ENCODE measurements around the gene ARID5B. TPM values are rescaled to one million over a fixed set of nuclear protein-coding genes. Genes with fewer than 3 reads are reported as not detected.

Gene ARID5B
- total RNA-seq, 1 experiment from 2014 or later = 2.3 TPM

- CTCF ChIA-PET = no interaction called here
- POLR2A ChIA-PET = no interaction called here
- H3K4me3 Mint-ChIP-seq = no peak overlapping the region
- no peak overlapping the region for H3K27ac Mint-ChIP-seq
- H3K27me3 Mint-ChIP-seq (ENCODE audit: low read depth) = no peaks in the 10 kb centered on the region
- no peaks in the 10 kb centered on the region for H3K36me3 Mint-ChIP-seq
- DNase-seq (ENCODE audit: low spot score) (no peak), ATAC-seq (no peak)
- no peaks in the 10 kb centered on the region; the same call in 1 of the 2 replicates for H3K4me1 Mint-ChIP-seq
- TF ChIP-seq TEAD4 (CRISPR knock-in tag; IDR thresholded peaks at IDR 0.05) = no peak
- TF ChIP-seq GTF2I (CRISPR knock-in tag; conservative IDR thresholded peaks at IDR 0.05) = no peak
- TF ChIP-seq, protein P1, sequence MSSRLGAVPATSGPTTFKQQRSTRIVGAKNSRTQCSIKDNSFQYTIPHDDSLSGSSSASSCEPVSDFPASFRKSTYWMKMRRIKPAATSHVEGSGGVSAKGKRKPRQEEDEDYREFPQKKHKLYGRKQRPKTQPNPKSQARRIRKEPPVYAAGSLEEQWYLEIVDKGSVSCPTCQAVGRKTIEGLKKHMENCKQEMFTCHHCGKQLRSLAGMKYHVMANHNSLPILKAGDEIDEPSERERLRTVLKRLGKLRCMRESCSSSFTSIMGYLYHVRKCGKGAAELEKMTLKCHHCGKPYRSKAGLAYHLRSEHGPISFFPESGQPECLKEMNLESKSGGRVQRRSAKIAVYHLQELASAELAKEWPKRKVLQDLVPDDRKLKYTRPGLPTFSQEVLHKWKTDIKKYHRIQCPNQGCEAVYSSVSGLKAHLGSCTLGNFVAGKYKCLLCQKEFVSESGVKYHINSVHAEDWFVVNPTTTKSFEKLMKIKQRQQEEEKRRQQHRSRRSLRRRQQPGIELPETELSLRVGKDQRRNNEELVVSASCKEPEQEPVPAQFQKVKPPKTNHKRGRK (CRISPR knock-in tag; IDR thresholded peaks at IDR 0.05; ENCODE audit: borderline replicate concordance) = no peak
- TF ChIP-seq, protein P2, sequence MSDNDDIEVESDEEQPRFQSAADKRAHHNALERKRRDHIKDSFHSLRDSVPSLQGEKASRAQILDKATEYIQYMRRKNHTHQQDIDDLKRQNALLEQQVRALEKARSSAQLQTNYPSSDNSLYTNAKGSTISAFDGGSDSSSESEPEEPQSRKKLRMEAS (CRISPR knock-in tag; IDR thresholded peaks at IDR 0.05) = no peak
- no peak for TF ChIP-seq SP1 (CRISPR knock-in tag; conservative IDR thresholded peaks at IDR 0.05)
- TF ChIP-seq ZNF671 (CRISPR knock-in tag; IDR thresholded peaks at IDR 0.05) = no peak
- no peak for TF ChIP-seq ZNF121 (CRISPR knock-in tag; IDR thresholded peaks at IDR 0.05)
- no peak for TF ChIP-seq JAZF1 (CRISPR knock-in tag; IDR thresholded peaks at IDR 0.05)
- H3K9me3 Mint-ChIP-seq = no peaks in the 10 kb centered on the region
Measured at GRCh38 chr10:62108759-62109586, 207.5 kb downstream of the ARID5B start.

GRCh38 chr10:62109587-62110293 lies 208.2 kb downstream of the ARID5B start:
- Mint-ChIP-seq H3K4me1 (no peaks in the 10 kb centered on the region; the same call in 1 of the 2 replicates), H3K27me3 (ENCODE audit: low read depth) (no peaks in the 10 kb centered on the region), H3K36me3 (no peaks in the 10 kb centered on the region), H3K4me3 (no peak overlapping the region), H3K9me3 (no peaks in the 10 kb centered on the region), H3K27ac (no peak overlapping the region)
- DNase-seq (ENCODE audit: low spot score) (no peak), ATAC-seq (no peak)
- ChIA-PET POLR2A (no interaction called here), CTCF (no interaction called here)
- TF ChIP-seq AR (CRISPR knock-in tag; IDR thresholded peaks at IDR 0.05) = no peak
- no peak for TF ChIP-seq USF2 (CRISPR knock-in tag; IDR thresholded peaks at IDR 0.05)
- TF ChIP-seq NFATC4 (CRISPR knock-in tag; IDR thresholded peaks at IDR 0.05) = no peak
- no peak for TF ChIP-seq CBFB (CRISPR knock-in tag; IDR thresholded peaks at IDR 0.05; ENCODE audit: low read depth)
- TF ChIP-seq, protein P3, sequence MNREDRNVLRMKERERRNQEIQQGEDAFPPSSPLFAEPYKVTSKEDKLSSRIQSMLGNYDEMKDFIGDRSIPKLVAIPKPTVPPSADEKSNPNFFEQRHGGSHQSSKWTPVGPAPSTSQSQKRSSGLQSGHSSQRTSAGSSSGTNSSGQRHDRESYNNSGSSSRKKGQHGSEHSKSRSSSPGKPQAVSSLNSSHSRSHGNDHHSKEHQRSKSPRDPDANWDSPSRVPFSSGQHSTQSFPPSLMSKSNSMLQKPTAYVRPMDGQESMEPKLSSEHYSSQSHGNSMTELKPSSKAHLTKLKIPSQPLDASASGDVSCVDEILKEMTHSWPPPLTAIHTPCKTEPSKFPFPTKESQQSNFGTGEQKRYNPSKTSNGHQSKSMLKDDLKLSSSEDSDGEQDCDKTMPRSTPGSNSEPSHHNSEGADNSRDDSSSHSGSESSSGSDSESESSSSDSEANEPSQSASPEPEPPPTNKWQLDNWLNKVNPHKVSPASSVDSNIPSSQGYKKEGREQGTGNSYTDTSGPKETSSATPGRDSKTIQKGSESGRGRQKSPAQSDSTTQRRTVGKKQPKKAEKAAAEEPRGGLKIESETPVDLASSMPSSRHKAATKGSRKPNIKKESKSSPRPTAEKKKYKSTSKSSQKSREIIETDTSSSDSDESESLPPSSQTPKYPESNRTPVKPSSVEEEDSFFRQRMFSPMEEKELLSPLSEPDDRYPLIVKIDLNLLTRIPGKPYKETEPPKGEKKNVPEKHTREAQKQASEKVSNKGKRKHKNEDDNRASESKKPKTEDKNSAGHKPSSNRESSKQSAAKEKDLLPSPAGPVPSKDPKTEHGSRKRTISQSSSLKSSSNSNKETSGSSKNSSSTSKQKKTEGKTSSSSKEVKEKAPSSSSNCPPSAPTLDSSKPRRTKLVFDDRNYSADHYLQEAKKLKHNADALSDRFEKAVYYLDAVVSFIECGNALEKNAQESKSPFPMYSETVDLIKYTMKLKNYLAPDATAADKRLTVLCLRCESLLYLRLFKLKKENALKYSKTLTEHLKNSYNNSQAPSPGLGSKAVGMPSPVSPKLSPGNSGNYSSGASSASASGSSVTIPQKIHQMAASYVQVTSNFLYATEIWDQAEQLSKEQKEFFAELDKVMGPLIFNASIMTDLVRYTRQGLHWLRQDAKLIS (CRISPR knock-in tag; IDR thresholded peaks at IDR 0.05; ENCODE audit: borderline replicate concordance) = no peak
- no peak for TF ChIP-seq ZNF219 (CRISPR knock-in tag; IDR thresholded peaks at IDR 0.05; ENCODE audit: borderline replicate concordance)
- TF ChIP-seq, protein P4, sequence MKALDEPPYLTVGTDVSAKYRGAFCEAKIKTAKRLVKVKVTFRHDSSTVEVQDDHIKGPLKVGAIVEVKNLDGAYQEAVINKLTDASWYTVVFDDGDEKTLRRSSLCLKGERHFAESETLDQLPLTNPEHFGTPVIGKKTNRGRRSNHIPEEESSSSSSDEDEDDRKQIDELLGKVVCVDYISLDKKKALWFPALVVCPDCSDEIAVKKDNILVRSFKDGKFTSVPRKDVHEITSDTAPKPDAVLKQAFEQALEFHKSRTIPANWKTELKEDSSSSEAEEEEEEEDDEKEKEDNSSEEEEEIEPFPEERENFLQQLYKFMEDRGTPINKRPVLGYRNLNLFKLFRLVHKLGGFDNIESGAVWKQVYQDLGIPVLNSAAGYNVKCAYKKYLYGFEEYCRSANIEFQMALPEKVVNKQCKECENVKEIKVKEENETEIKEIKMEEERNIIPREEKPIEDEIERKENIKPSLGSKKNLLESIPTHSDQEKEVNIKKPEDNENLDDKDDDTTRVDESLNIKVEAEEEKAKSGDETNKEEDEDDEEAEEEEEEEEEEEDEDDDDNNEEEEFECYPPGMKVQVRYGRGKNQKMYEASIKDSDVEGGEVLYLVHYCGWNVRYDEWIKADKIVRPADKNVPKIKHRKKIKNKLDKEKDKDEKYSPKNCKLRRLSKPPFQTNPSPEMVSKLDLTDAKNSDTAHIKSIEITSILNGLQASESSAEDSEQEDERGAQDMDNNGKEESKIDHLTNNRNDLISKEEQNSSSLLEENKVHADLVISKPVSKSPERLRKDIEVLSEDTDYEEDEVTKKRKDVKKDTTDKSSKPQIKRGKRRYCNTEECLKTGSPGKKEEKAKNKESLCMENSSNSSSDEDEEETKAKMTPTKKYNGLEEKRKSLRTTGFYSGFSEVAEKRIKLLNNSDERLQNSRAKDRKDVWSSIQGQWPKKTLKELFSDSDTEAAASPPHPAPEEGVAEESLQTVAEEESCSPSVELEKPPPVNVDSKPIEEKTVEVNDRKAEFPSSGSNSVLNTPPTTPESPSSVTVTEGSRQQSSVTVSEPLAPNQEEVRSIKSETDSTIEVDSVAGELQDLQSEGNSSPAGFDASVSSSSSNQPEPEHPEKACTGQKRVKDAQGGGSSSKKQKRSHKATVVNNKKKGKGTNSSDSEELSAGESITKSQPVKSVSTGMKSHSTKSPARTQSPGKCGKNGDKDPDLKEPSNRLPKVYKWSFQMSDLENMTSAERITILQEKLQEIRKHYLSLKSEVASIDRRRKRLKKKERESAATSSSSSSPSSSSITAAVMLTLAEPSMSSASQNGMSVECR (CRISPR knock-in tag; IDR thresholded peaks at IDR 0.05; ENCODE audit: borderline replicate concordance) = no peak
- TF ChIP-seq MYBL2 (CRISPR knock-in tag; IDR thresholded peaks at IDR 0.05) = no peak
- TF ChIP-seq RORB (CRISPR knock-in tag; IDR thresholded peaks at IDR 0.05) = no peak
- TF ChIP-seq, protein P5, sequence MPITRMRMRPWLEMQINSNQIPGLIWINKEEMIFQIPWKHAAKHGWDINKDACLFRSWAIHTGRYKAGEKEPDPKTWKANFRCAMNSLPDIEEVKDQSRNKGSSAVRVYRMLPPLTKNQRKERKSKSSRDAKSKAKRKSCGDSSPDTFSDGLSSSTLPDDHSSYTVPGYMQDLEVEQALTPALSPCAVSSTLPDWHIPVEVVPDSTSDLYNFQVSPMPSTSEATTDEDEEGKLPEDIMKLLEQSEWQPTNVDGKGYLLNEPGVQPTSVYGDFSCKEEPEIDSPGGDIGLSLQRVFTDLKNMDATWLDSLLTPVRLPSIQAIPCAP (CRISPR knock-in tag; IDR thresholded peaks at IDR 0.05) = no peak

Measured in WTC11 (cell line).